Activated CD8-positive, alpha-beta memory T cell treated with anti-CD3 and anti-CD28 coated beads, Interleukin-2, amount 10 ng/mL, durations not matched to agents 7 days and 5 days (primary cell): ENCODE results near the gene VIM. TPM values are rescaled to one million over a fixed set of nuclear protein-coding genes. Genes with fewer than 3 reads are reported as not detected.

Source experiments
- ATAC-seq: fragments of 150-1000 bp; cut with Tn5 transposase; one replicate; pipeline ENCODE4 v1.10.0; 2021; ENCODE audit warnings: moderate library complexity
- CTCF ChIA-PET: fragments of 350-600 bp; sonication (Branson Sonifier 250); formaldehyde crosslinking; loops from one replicate; lab custom pipeline; 2021; ENCODE audit warnings: antibody characterized with exemption; lab: Charles Lee
- DNase-seq: peaks from one replicate; pipeline ENCODE4 v3.0.0-alpha.2; 2020
- H3K27ac Mint-ChIP-seq: one replicate; pipeline ENCODE4 v1.8.0; 2021; ENCODE audit warnings: mild to moderate bottlenecking, mixed read lengths
- H3K27me3 Mint-ChIP-seq: one replicate; pipeline ENCODE4 v1.8.0; 2021; ENCODE audit warnings: mixed read lengths
- H3K36me3 Mint-ChIP-seq: one replicate; pipeline ENCODE4 v1.8.0; 2021; ENCODE audit warnings: mild to moderate bottlenecking, mixed read lengths
- H3K4me1 Mint-ChIP-seq: one replicate; pipeline ENCODE4 v1.8.0; 2021; ENCODE audit warnings: mixed read lengths
- H3K4me3 Mint-ChIP-seq: one replicate; pipeline ENCODE4 v1.8.0; 2021; ENCODE audit warnings: mild to moderate bottlenecking, moderate library complexity, mixed read lengths
- H3K9me3 Mint-ChIP-seq: one replicate; pipeline ENCODE4 v1.8.0; 2022; ENCODE audit warnings: low read depth, mixed read lengths
- total RNA-seq, 2 experiments: library from RNA; stranded (reverse); gene quantifications; one replicate each; pipeline ENCODE4 v1.2.3, GENCODE V29; 2021

Gene VIM
- total RNA-seq, 2 experiments from 2014 or later, result 1,771 to 2,143 TPM

DNA sequence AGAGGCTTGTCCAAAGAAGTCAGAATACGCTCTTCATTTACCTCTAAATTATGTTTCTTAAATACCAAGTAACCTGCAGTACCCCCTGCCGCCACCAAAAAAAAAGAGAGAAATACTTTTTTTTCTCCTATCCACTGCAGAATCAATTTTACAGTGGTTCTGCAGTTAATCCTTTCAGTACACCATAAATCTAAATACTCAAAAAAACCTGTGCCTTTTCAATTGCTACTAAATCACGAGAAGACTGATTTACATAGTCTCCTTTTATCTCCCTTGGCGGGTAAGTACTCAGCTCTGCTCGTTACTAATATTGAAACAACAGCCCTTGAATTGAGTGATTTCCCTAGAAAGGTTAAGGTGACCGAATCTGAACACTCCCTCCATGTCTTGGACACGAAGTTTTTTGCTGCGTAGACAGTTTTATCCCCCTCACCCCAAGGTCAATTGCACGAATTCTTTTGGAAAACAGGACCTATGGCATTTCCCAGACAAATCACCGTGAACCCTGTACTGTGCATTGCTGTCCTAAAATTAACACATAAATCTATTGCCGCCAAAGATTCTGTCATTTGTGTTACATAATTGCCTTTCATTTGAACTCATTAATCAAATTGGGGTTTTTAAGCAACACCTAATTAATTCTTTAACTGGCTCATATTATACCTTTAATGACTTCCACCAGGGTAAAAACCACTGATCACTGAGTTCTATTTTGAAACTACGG lies 512 bp upstream of the VIM start:
- H3K27ac Mint-ChIP-seq, result peak overlapping the region; percentile 97
- peaks cover 49% of the 10 kb centered on the region for H3K36me3 Mint-ChIP-seq
- H3K4me1 Mint-ChIP-seq, result peaks cover 40% of the 10 kb centered on the region
- CTCF ChIA-PET, result interaction anchor here (0.8 to 6.5 kb wide), 7 partner anchors 8 to 207 kb away, joined by 3 to 51 read pairs (median 24); partner anchors contain the start of gene TRDMT1
- H3K9me3 Mint-ChIP-seq, result no peaks in the 10 kb centered on the region
- DNase-seq (peak; percentile 58), ATAC-seq (peak; percentile 20)
- peak overlapping the region; percentile 93 for H3K4me3 Mint-ChIP-seq
- no peaks in the 10 kb centered on the region for H3K27me3 Mint-ChIP-seq

DNA sequence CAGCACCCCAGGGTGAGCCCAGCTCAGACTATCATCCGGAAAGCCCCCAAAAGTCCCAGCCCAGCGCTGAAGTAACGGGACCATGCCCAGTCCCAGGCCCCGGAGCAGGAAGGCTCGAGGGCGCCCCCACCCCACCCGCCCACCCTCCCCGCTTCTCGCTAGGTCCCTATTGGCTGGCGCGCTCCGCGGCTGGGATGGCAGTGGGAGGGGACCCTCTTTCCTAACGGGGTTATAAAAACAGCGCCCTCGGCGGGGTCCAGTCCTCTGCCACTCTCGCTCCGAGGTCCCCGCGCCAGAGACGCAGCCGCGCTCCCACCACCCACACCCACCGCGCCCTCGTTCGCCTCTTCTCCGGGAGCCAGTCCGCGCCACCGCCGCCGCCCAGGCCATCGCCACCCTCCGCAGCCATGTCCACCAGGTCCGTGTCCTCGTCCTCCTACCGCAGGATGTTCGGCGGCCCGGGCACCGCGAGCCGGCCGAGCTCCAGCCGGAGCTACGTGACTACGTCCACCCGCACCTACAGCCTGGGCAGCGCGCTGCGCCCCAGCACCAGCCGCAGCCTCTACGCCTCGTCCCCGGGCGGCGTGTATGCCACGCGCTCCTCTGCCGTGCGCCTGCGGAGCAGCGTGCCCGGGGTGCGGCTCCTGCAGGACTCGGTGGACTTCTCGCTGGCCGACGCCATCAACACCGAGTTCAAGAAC lies 1.1 kb downstream of the VIM start:
- ATAC-seq (peak; percentile 41), DNase-seq (peak; percentile 90)
- Mint-ChIP-seq H3K27ac (peak overlapping the region; percentile 97), H3K4me3 (peak overlapping the region; percentile 93), H3K4me1 (peaks cover 54% of the 10 kb centered on the region), H3K9me3 (no peaks in the 10 kb centered on the region), H3K36me3 (peaks cover 54% of the 10 kb centered on the region), H3K27me3 (no peaks in the 10 kb centered on the region)
- CTCF ChIA-PET, result interaction anchor here (0.8 to 6.5 kb wide), 17 partner anchors 9 to 412 kb away, joined by 3 to 51 read pairs (median 7); partner anchors contain the start of genes RSU1 and TRDMT1

GRCh38 chr10:17229717-17229966 lies 1.6 kb downstream of the VIM start:
- Mint-ChIP-seq H3K9me3 (no peaks in the 10 kb centered on the region), H3K36me3 (peaks cover 59% of the 10 kb centered on the region), H3K27ac (peak overlapping the region; percentile 97), H3K4me3 (peak overlapping the region; percentile 93), H3K27me3 (no peaks in the 10 kb centered on the region), H3K4me1 (peaks cover 59% of the 10 kb centered on the region)
- DNase-seq (no peak), ATAC-seq (no peak)
- CTCF ChIA-PET, result interaction anchor here (0.8 to 6.5 kb wide), 14 partner anchors 10 to 412 kb away, joined by 3 to 51 read pairs (median 6); partner anchors contain the start of genes RSU1 and TRDMT1

DNA sequence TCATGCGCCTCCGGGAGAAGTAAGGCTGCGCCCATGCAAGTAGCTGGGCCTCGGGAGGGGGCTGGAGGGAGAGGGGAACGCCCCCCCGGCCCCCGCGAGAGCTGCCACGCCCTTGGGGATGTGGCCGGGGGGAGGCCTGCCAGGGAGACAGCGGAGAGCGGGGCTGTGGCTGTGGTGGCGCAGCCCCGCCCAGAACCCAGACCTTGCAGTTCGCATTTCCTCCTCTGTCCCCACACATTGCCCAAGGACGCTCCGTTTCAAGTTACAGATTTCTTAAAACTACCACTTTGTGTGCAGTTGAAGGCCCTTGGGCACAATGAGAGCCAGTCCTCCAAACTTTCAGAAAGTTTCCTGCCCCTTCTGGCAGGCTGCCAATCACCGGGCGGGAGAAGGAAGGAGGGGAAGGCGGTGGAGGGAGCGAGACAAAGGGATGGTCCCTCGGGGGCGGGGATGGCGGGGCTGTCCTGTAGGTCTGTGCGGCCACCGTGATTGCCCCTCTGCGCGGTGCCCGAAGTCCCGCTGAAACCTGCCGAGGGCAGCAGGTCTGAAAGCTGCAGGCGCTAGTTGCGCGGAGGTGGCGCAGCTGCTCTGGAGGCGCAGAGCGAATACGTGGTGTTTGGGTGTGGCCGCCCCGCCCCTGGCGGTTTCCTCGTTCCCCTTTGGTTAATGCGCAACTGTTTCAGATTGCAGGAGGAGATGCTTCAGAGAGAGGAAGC lies 2.1 kb downstream of the VIM start:
- no peaks in the 10 kb centered on the region for H3K27me3 Mint-ChIP-seq
- peaks cover 59% of the 10 kb centered on the region for H3K36me3 Mint-ChIP-seq
- H3K9me3 Mint-ChIP-seq, result no peaks in the 10 kb centered on the region
- CTCF ChIA-PET, result interaction anchor here (0.7 to 6.5 kb wide), 18 partner anchors 10 to 413 kb away, joined by 3 to 51 read pairs (median 6); partner anchors contain the start of genes RSU1 and TRDMT1
- ATAC-seq (peak; percentile 43), DNase-seq (peak; percentile 95)
- peaks cover 61% of the 10 kb centered on the region for H3K4me1 Mint-ChIP-seq
- H3K27ac Mint-ChIP-seq, result peak overlapping the region; percentile 97
- peak overlapping the region; percentile 93 for H3K4me3 Mint-ChIP-seq

- Mint-ChIP-seq H3K27me3 (no peaks in the 10 kb centered on the region), H3K9me3 (no peaks in the 10 kb centered on the region), H3K27ac (peak overlapping the region; percentile 97), H3K4me1 (peaks cover 61% of the 10 kb centered on the region), H3K36me3 (peaks cover 71% of the 10 kb centered on the region), H3K4me3 (peak overlapping the region; percentile 93)
- no peak for ATAC-seq
- CTCF ChIA-PET, result interaction anchor here (0.7 to 6.5 kb wide), 8 partner anchors 12 to 389 kb away, joined by 3 to 51 read pairs (median 8); partner anchors contain the start of gene TRDMT1
- no peak for DNase-seq
These were observed 3.7 kb downstream of the VIM start for GRCh38 chr10:17231788-17232187.

- Mint-ChIP-seq H3K4me3 (peak overlapping the region; percentile 93), H3K4me1 (peaks cover 54% of the 10 kb centered on the region), H3K27me3 (no peaks in the 10 kb centered on the region), H3K27ac (peak overlapping the region; percentile 97), H3K36me3 (peaks cover 75% of the 10 kb centered on the region), H3K9me3 (no peaks in the 10 kb centered on the region)
- DNase-seq (no peak), ATAC-seq (no peak)
- CTCF ChIA-PET, result interaction anchor here (6.1 kb wide), 1 partner anchor 32 kb away, joined by 36 read pairs; the partner anchor contains the start of gene TRDMT1
These were observed 4.4 kb downstream of the VIM start for GRCh38 chr10:17232276-17232960.

DNA sequence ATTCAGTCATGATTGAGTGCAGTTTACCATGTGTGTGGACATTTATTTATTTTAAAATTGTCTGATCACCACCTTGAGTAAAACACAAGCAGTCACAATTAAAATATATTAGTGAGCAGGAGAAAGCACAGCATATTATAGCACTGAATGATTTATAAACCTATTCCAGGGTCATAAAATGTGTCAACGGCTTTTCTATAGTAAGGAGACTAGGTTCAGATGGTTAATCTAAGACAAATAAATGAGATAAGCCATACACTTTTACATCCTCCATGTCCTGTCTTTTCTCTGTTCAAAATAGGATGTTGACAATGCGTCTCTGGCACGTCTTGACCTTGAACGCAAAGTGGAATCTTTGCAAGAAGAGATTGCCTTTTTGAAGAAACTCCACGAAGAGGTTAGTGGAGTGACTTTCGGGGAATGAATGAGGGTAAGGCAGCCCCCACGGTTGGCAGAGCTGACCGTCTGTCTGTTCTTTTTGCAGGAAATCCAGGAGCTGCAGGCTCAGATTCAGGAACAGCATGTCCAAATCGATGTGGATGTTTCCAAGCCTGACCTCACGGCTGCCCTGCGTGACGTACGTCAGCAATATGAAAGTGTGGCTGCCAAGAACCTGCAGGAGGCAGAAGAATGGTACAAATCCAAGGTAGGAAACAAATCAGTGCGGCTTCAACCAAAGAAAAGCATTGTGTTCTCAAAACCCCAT lies 5.4 kb downstream of the VIM start:
- peak overlapping the region; percentile 57 for H3K27ac Mint-ChIP-seq
- H3K4me1 Mint-ChIP-seq, result peaks cover 51% of the 10 kb centered on the region
- H3K9me3 Mint-ChIP-seq, result no peaks in the 10 kb centered on the region
- ATAC-seq (no peak), DNase-seq (no peak)
- peaks cover 76% of the 10 kb centered on the region for H3K36me3 Mint-ChIP-seq
- H3K4me3 Mint-ChIP-seq, result peak overlapping the region; percentile 39
- H3K27me3 Mint-ChIP-seq, result no peaks in the 10 kb centered on the region
- CTCF ChIA-PET, result no interaction called here

DNA sequence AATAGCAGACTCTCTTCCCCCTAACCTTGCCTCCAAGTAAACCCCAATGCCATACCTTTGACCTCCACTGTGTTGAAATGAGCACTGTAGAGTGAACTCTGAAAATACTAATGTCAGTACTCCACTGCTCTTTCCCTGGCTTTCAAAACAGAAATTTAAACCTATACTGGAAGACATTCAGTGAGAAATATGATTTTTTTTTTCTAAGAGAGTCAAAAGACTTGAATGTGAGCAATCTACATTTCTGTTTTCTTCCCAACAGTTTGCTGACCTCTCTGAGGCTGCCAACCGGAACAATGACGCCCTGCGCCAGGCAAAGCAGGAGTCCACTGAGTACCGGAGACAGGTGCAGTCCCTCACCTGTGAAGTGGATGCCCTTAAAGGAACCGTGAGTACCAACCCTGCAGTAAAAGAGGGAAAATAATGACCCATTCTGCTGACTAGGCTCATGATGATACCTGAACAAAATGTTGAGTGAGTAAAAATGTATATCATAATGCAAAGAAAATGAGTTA lies 6.4 kb downstream of the VIM start:
- ATAC-seq (no peak), DNase-seq (no peak)
- Mint-ChIP-seq H3K36me3 (peaks cover 74% of the 10 kb centered on the region), H3K9me3 (no peaks in the 10 kb centered on the region), H3K27ac (peak overlapping the region; percentile 47), H3K4me3 (peak overlapping the region; percentile 39), H3K4me1 (peaks cover 53% of the 10 kb centered on the region), H3K27me3 (no peaks in the 10 kb centered on the region)
- CTCF ChIA-PET, result interaction anchor here (1.0 to 1.3 kb wide), 3 partner anchors 36 to 390 kb away, joined by 3 read pairs; no protein-coding TSS in a partner anchor

GRCh38 chr10:17235136-17235535 lies 7.1 kb downstream of the VIM start:
- Mint-ChIP-seq H3K27me3 (no peaks in the 10 kb centered on the region), H3K4me3 (peak overlapping the region; percentile 7), H3K4me1 (peaks cover 53% of the 10 kb centered on the region), H3K9me3 (no peaks in the 10 kb centered on the region), H3K27ac (peak overlapping the region; percentile 45), H3K36me3 (peaks cover 69% of the 10 kb centered on the region)
- DNase-seq, result no peak
- ATAC-seq, result no peak
- CTCF ChIA-PET, result interaction anchor here (1.0 to 1.3 kb wide), 3 partner anchors 36 to 391 kb away, joined by 3 read pairs; no protein-coding TSS in a partner anchor

DNA sequence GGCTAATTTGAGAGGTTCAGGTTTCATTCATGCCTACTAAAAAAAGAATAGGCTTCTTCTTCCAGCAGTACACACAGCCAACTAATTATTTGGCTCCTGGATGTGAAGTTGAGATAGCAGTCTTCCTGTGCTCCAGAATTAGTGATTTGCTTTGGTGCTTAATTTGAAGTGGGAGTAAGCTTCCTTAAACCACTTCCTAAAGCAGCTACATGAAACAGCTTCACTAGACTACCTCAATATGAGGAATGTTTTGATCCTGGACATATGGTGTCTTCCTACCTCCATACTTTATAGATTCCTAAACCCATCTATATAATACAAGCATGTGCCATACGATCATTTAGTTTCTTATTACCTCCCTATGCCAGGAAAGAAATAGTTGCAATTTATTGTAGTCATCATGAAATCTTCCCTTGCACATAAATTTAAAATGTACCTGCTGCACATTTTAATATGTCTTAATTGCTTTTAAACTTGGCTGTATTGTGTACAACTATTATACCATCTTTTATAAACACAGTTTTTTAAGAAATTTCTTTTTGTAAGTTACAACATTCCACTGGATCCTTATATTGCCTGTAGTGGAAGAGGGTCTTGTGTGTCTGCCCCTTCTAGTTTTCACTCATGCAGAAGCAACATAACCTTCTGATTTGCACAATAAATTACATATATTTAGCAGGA lies 8.6 kb downstream of the VIM start:
- Mint-ChIP-seq H3K36me3 (peaks cover 54% of the 10 kb centered on the region), H3K27ac (no peak overlapping the region)
- DNase-seq, result no peak

DNA sequence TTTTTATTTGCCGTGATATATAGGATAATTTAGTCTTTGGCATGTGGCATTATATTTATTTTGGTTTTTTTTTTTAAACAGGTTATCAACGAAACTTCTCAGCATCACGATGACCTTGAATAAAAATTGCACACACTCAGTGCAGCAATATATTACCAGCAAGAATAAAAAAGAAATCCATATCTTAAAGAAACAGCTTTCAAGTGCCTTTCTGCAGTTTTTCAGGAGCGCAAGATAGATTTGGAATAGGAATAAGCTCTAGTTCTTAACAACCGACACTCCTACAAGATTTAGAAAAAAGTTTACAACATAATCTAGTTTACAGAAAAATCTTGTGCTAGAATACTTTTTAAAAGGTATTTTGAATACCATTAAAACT lies 9.1 kb downstream of the VIM start:
- CTCF ChIA-PET, result interaction anchor here (1.6 kb wide), 1 partner anchor 10 kb away, joined by 5 read pairs; no protein-coding TSS in a partner anchor
- peaks cover 43% of the 10 kb centered on the region for H3K4me1 Mint-ChIP-seq
- no peak for DNase-seq

More for the DNA sequence above, 8.6 kb downstream of the VIM start:
- no peak for ATAC-seq
- Mint-ChIP-seq H3K4me3 (no peak overlapping the region), H3K27me3 (no peaks in the 10 kb centered on the region), H3K4me1 (peaks cover 48% of the 10 kb centered on the region), H3K9me3 (no peaks in the 10 kb centered on the region)
- CTCF ChIA-PET, result no interaction called here

More for the DNA sequence above, 9.1 kb downstream of the VIM start:
- Mint-ChIP-seq H3K36me3 (peaks cover 49% of the 10 kb centered on the region), H3K4me3 (no peak overlapping the region), H3K9me3 (no peaks in the 10 kb centered on the region), H3K27ac (no peak overlapping the region), H3K27me3 (no peaks in the 10 kb centered on the region)
- ATAC-seq, result no peak
